CD14-positive monocyte (primary cell): ENCODE measurements around the gene OR56A1. TPM values are rescaled to one million over a fixed set of nuclear protein-coding genes. Genes with fewer than 3 reads are reported as not detected.
A peak's percentile ranks its signal among the peaks of the same experiment; 100 is the strongest.

Experiments used
- DNase-seq, 3 donors: peaks; one replicate each; pipeline ENCODE4 v3.0.0-alpha.2; 2011 to 2022
- H2AFZ ChIP-seq: 2 replicates; pipeline ENCODE4 v1.6.0; 2012; ENCODE audit warnings: mild to moderate bottlenecking, low read depth, low read length, inconsistent platforms; ENCODE audit not compliant: insufficient read depth, poor library complexity, severe bottlenecking
- H3K27ac ChIP-seq, 2 donors: 1 replicate in 1 of 2; 2 replicates in 1 of 2; pipeline ENCODE4 v1.5.1; 2012 to 2013; ENCODE audit warnings: low read length in 2 of 2, control low read depth in 1 of 2, inconsistent platforms in 1 of 2, low read depth in 1 of 2, mild to moderate bottlenecking in 1 of 2
- H3K27me3 ChIP-seq, 2 donors: one replicate each; pipeline versions ENCODE4 v1.6.0 to v1.6.1; 2011 to 2013; ENCODE audit warnings: low read length in 2 of 2; ENCODE audit not compliant: control insufficient read depth in 2 of 2, insufficient read depth in 2 of 2
- H3K36me3 ChIP-seq, 2 donors: replicated peaks in 1 of 2; 1 replicate in 1 of 2; 2 replicates in 1 of 2; pipeline versions ENCODE4 v1.5.1 to v1.6.1; 2012 to 2013; ENCODE audit warnings: low read length in 2 of 2, control low read depth in 1 of 2, inconsistent platforms in 1 of 2, mild to moderate bottlenecking in 1 of 2; ENCODE audit not compliant: insufficient read depth in 2 of 2, control insufficient read depth in 1 of 2
- H3K4me1 ChIP-seq, 2 donors: 1 replicate in 1 of 2; 2 replicates in 1 of 2; pipeline versions ENCODE4 v1.5.1 to v1.6.1; 2012 to 2013; ENCODE audit warnings: low read length in 2 of 2, control low read depth in 1 of 2, inconsistent platforms in 1 of 2, mild to moderate bottlenecking in 1 of 2, moderate library complexity in 1 of 2; ENCODE audit not compliant: insufficient read depth in 2 of 2, control insufficient read depth in 1 of 2
- H3K4me2 ChIP-seq: replicated peaks from 2 replicates; pipeline ENCODE3; 2012; ENCODE audit warnings: low read length, moderate library complexity, mild to moderate bottlenecking; ENCODE audit not compliant: poor library complexity, severe bottlenecking; ENCODE audit errors: extremely low read depth
- H3K4me3 ChIP-seq, 3 experiments: fragments of 200-600 bp in 1 of 3; sonication (generic) in 1 of 3; replicated peaks in 1 of 3; 1 replicate in 2 of 3; 2 replicates in 1 of 3; pipeline ENCODE4 v1.5.1; 2011 to 2013; ENCODE audit warnings: low read length in 3 of 3, mild to moderate bottlenecking in 3 of 3, control low read depth in 2 of 3, low read depth in 2 of 3, inconsistent platforms in 1 of 3, moderate library complexity in 1 of 3
- H3K79me2 ChIP-seq: 2 replicates; pipeline ENCODE4 v1.6.0; 2012; ENCODE audit warnings: mild to moderate bottlenecking, control low read depth, inconsistent platforms, low read length, moderate library complexity; ENCODE audit not compliant: insufficient read depth
- H3K9ac ChIP-seq: 2 replicates; pipeline ENCODE4 v1.6.0; 2017; ENCODE audit warnings: low read length, mild to moderate bottlenecking; ENCODE audit not compliant: insufficient read depth, poor library complexity, severe bottlenecking
- H3K9me3 ChIP-seq, 2 donors: replicated peaks in 1 of 2; 1 replicate in 1 of 2; 2 replicates in 1 of 2; pipeline versions ENCODE4 v1.5.1 to v1.6.1; 2012 to 2013; ENCODE audit warnings: low read length in 2 of 2, control low read depth in 1 of 2; ENCODE audit not compliant: control insufficient read depth in 1 of 2, insufficient read depth in 1 of 2
- H4K20me1 ChIP-seq: 2 replicates; pipeline ENCODE4 v1.6.0; 2012; ENCODE audit warnings: mild to moderate bottlenecking, low read length, control low read depth, moderate library complexity; ENCODE audit not compliant: insufficient read depth
- H3K27ac Mint-ChIP-seq, 7 donors: one replicate each; pipeline ENCODE4 v1.8.0; 2020; ENCODE audit warnings: mild to moderate bottlenecking in 7 of 7, mixed read lengths in 7 of 7, moderate library complexity in 6 of 7, inconsistent platforms in 2 of 7
- H3K27me3 Mint-ChIP-seq, 3 donors: one replicate each; pipeline ENCODE4 v1.8.0; 2021 to 2022; ENCODE audit warnings: low read depth in 3 of 3, mild to moderate bottlenecking in 3 of 3, mixed read lengths in 3 of 3, moderate library complexity in 3 of 3, inconsistent platforms in 1 of 3
- H3K36me3 Mint-ChIP-seq, 2 donors: one replicate each; pipeline ENCODE4 v1.8.0; 2020; ENCODE audit warnings: mixed read lengths in 2 of 2, inconsistent platforms in 1 of 2, mild to moderate bottlenecking in 1 of 2
- H3K4me1 Mint-ChIP-seq: one replicate; pipeline ENCODE4 v1.8.0; 2020; ENCODE audit warnings: mild to moderate bottlenecking, mixed read lengths
- H3K4me3 Mint-ChIP-seq, 2 donors: one replicate each; pipeline ENCODE4 v1.8.0; 2020; ENCODE audit warnings: mild to moderate bottlenecking in 2 of 2, mixed read lengths in 2 of 2, moderate library complexity in 1 of 2
- H3K9me3 Mint-ChIP-seq, 7 donors: one replicate each; pipeline ENCODE4 v1.8.0; 2020 to 2022; ENCODE audit warnings: mixed read lengths in 7 of 7, mild to moderate bottlenecking in 6 of 7, moderate library complexity in 6 of 7, inconsistent platforms in 2 of 7
- WGBS: methylation state at CpG from one replicate; pipeline ENCODE4 v1.1.5; 2013; ENCODE audit warnings: missing lambda C conversion rate; ENCODE audit not compliant: insufficient coverage; 5-methylcytosine and 5-hydroxymethylcytosine counted together
- intact Hi-C, 2 donors: fragments of 100-400 bp; cut with micrococcal nuclease; formaldehyde crosslinking; loops; one replicate each; pipeline versions ENCODE4 v1.15.0 to v1.15.1; 2023
- polyA plus RNA-seq, 3 donors: library from polyadenylated mRNA; depleted of rRNA in 1 of 3; unstranded in 2 of 3; stranded (reverse) in 1 of 3; fragments of 300-500 nt in 2 of 3; fragments of >200 nt in 1 of 3; fragmentation: Illumina TruSeq in 2 of 3; gene quantifications; 1 replicate in 2 of 3; 2 replicates in 1 of 3; pipeline ENCODE4 v1.2.3, GENCODE V29; 2012 to 2021
- TF ChIP-seq, protein P1 (sequence below): fragments of 200-600 bp; IDR thresholded peaks from one replicate; pipeline ENCODE4 v1.8.0; 2022; ENCODE audit warnings: antibody characterized with exemption, mild to moderate bottlenecking

OR56A1 gene
- polyA plus RNA-seq, 3 donors = 0.01 TPM; not detected in 2

DNA sequence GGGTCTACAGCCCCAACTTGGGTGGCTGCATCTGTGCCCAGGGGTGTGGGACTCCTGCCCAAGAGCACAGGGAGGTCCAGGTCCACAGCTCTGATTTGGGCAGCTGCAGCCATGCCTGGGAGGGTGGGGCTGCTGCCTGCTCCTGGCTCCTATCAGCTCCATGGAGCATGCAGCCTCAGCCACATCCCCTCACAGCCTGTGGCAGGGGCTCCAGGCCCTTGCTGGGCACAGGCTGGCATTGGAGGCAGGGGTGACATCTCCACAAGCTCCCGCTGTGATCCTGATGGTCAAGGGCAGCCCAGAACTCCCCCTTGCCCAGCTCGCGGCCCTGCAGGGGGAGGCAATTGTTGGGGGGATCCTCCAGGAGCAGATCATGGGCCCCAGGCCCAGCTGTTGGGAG, 17.5 kb downstream of the OR56A1 start:
- no peak overlapping the region for H3K9ac ChIP-seq
- H4K20me1 ChIP-seq = no peaks in the 10 kb centered on the region
- no peaks in the 10 kb centered on the region for H3K79me2 ChIP-seq
- H3K27me3 Mint-ChIP-seq = peaks cover 4 to 19% (median 4%) of the 10 kb centered on the region in 3 donors
- H3K9me3 ChIP-seq = peaks cover 15 to 27% of the 10 kb centered on the region in 2 donors
- no peak overlapping the region for H3K4me2 ChIP-seq
- DNase-seq = no peak
- peaks cover 1 to 3% of the 10 kb centered on the region in 2 donors for H3K36me3 Mint-ChIP-seq
- H3K9me3 Mint-ChIP-seq = peaks cover 9 to 34% (median 18%) of the 10 kb centered on the region in 7 donors
- no peak overlapping the region for H2AFZ ChIP-seq
- TF ChIP-seq, protein P1, sequence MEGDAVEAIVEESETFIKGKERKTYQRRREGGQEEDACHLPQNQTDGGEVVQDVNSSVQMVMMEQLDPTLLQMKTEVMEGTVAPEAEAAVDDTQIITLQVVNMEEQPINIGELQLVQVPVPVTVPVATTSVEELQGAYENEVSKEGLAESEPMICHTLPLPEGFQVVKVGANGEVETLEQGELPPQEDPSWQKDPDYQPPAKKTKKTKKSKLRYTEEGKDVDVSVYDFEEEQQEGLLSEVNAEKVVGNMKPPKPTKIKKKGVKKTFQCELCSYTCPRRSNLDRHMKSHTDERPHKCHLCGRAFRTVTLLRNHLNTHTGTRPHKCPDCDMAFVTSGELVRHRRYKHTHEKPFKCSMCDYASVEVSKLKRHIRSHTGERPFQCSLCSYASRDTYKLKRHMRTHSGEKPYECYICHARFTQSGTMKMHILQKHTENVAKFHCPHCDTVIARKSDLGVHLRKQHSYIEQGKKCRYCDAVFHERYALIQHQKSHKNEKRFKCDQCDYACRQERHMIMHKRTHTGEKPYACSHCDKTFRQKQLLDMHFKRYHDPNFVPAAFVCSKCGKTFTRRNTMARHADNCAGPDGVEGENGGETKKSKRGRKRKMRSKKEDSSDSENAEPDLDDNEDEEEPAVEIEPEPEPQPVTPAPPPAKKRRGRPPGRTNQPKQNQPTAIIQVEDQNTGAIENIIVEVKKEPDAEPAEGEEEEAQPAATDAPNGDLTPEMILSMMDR = no peak
- peaks cover 25% of the 10 kb centered on the region for H3K4me1 Mint-ChIP-seq
- intact Hi-C loops = no loop called here
- peaks cover 2% of the 10 kb centered on the region in 2 donors for H3K27me3 ChIP-seq
- H3K27ac ChIP-seq = peak overlapping the region in 1 of 2 donors; percentile 62
- H3K4me3 ChIP-seq = no peak overlapping the region
- H3K36me3 ChIP-seq = no peaks in the 10 kb centered on the region
- peaks cover 19 to 26% of the 10 kb centered on the region in 2 donors for H3K4me1 ChIP-seq
- H3K27ac Mint-ChIP-seq = no peak overlapping the region
- H3K4me3 Mint-ChIP-seq = no peak overlapping the region
- WGBS = 83% methylated on average over 3 of the region's 3 CpGs

DNA sequence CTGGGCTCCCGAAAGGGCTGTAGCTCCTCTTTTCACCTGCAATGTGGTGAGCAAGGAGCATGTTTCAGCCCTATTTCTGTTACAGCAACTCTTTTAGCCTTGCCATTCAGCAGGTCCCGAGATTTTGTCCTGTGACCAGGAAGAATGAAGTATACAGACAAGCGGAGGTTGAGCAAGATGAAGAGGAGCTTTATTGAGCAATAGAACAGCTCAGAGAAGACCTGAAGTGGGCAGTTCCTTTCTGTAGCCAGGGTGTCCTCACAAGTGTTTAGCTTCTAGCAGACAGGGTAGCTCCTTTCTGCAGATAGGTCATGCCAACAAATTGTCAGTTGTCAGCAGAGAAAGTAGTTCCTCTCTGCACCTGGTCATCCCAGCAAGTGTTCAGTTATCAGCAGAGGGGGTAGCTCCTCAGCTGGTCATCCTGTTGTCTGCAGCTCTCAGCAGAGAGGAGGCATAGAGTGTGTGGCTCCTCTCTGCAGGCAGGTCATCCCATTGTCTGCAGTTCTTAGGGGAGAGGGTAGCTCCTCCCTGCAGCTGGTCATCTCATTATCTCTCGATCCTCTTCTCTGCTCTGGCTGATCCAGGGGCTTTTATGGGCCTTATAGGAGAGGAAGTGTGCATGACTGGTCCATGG, 18.4 kb downstream of the OR56A1 start:
- H3K36me3 ChIP-seq = no peaks in the 10 kb centered on the region
- intact Hi-C loops = no loop called here
- no peak overlapping the region for H3K4me3 ChIP-seq
- H3K27me3 Mint-ChIP-seq = peaks cover 2 to 13% (median 3%) of the 10 kb centered on the region in 3 donors
- peaks cover 19 to 26% of the 10 kb centered on the region in 2 donors for H3K4me1 ChIP-seq
- H2AFZ ChIP-seq = peak overlapping the region; percentile 52
- peak overlapping the region; percentile 53 to 62 for H3K27ac ChIP-seq
- H3K36me3 Mint-ChIP-seq = peaks cover 1 to 3% of the 10 kb centered on the region in 2 donors
- peaks cover 0 to 2% of the 10 kb centered on the region in 2 donors for H3K27me3 ChIP-seq
- no peaks in the 10 kb centered on the region for H3K79me2 ChIP-seq
- peaks cover 25% of the 10 kb centered on the region for H3K4me1 Mint-ChIP-seq
- TF ChIP-seq, protein P1 = no peak
- no peak overlapping the region for H3K9ac ChIP-seq
- H3K27ac Mint-ChIP-seq = peak overlapping the region in 3 of 7 donors; percentile 21 to 64 (median 46)
- peak overlapping the region in 1 of 2 donors; percentile 46 for H3K4me3 Mint-ChIP-seq
- peak; percentile 25 to 60 (median 34) for DNase-seq
- peaks cover 9 to 28% (median 12%) of the 10 kb centered on the region in 7 donors for H3K9me3 Mint-ChIP-seq
- no peaks in the 10 kb centered on the region for H4K20me1 ChIP-seq
- WGBS = 38% methylated on average over 3 of the region's 4 CpGs
- H3K4me2 ChIP-seq = no peak overlapping the region
- H3K9me3 ChIP-seq = peaks cover 10 to 27% of the 10 kb centered on the region in 2 donors
